Heart left ventricle (tissue), 16 donors: ENCODE data around the gene AGPAT1. TPM values are rescaled to one million over a fixed set of nuclear protein-coding genes. Genes with fewer than 3 reads are reported as not detected.

Experiments used
- ATAC-seq, 4 donors: fragments of 200-7000 bp; cut with Tn5 transposase; one replicate each; pipeline ENCODE4 v1.9.1; 2020 to 2022; ENCODE audit warnings: moderate library complexity in 4 of 4, mild to moderate bottlenecking in 3 of 4, moderate number of reproducible peaks in 1 of 4
- DNase-seq, 5 donors: peaks; one replicate each; pipeline ENCODE4 v3.0.0-alpha.2; 2020
- H3K27ac ChIP-seq, 12 donors: fragments of 200-600 bp; sonication (generic) in 4 of 12; one replicate each; pipeline versions ENCODE4 v1.5.0 to v1.8.0; 2016 to 2022; ENCODE audit warnings: mild to moderate bottlenecking in 2 of 12
- H3K27me3 ChIP-seq, 9 donors: fragments of 200-600 bp; sonication (generic) in 2 of 9; one replicate each; pipeline versions ENCODE4 v1.5.1 to v1.8.0; 2016 to 2022; ENCODE audit warnings: mild to moderate bottlenecking in 3 of 9
- H3K36me3 ChIP-seq, 9 donors: fragments of 200-600 bp; sonication (generic) in 2 of 9; one replicate each; pipeline versions ENCODE4 v1.5.0 to v1.8.0; 2018 to 2022; ENCODE audit warnings: mild to moderate bottlenecking in 2 of 9
- H3K4me1 ChIP-seq, 12 donors: fragments of 200-600 bp; sonication (generic) in 4 of 12; one replicate each; pipeline versions ENCODE4 v1.5.0 to v1.8.0; 2016 to 2022; ENCODE audit warnings: mild to moderate bottlenecking in 3 of 12
- H3K4me3 ChIP-seq, 12 donors: fragments of 200-600 bp; sonication (generic) in 4 of 12; one replicate each; pipeline versions ENCODE4 v1.5.0 to v1.8.0; 2017 to 2022; ENCODE audit warnings: mild to moderate bottlenecking in 9 of 12, moderate library complexity in 4 of 12
- H3K9me3 ChIP-seq, 12 donors: fragments of 200-600 bp; sonication (generic) in 4 of 12; one replicate each; pipeline versions ENCODE4 v1.5.0 to v1.8.0; 2016 to 2022; ENCODE audit warnings: mild to moderate bottlenecking in 1 of 12
- POLR2A ChIP-seq, 2 donors: fragments of 450-650 bp; IDR thresholded peaks; one replicate each; pipeline ENCODE4 v1.6.1; 2017; ENCODE audit warnings: antibody characterized with exemption in 2 of 2, mild to moderate bottlenecking in 2 of 2, moderate library complexity in 2 of 2
- WGBS, 4 donors: extraction: QIAGEN DNeasy Blood & Tissue Kit in 2 of 4; methylation state at CpG; one replicate each; pipeline versions ENCODE4 v1.1.5 to v1.1.7; 2013 to 2018; 5-methylcytosine and 5-hydroxymethylcytosine counted together
- intact Hi-C, 10 donors: fragments of 100-400 bp; cut with DNase I; formaldehyde crosslinking; loops; one replicate each; pipeline versions ENCODE4 v1.11.1 to v1.14.2; 2022
- polyA plus RNA-seq, 2 donors: library from polyadenylated mRNA; stranded (reverse); fragments of 200-250 nt; gene quantifications; one replicate each; pipeline ENCODE4 v1.2.3, GENCODE V29; 2013
- total RNA-seq, 9 donors: library from RNA; depleted of rRNA in 2 of 9; stranded (reverse); fragments of >200 nt in 2 of 9; fragmentation: NEBNext Ultra II Directional in 3 of 9; extraction: Animal tissue kit (Norgen Biotek cat#: 25700) in 3 of 9; gene quantifications; one replicate each; pipeline versions ENCODE4 v1.1.0 to v1.2.4, GENCODE V29; 2016 to 2023
- TF ChIP-seq, protein P1 (sequence below), 12 donors: fragments of 200-600 bp; sonication (generic) in 4 of 12; IDR thresholded peaks; one replicate each; pipeline versions ENCODE4 v1.5.0 to v1.8.0; 2018 to 2022; ENCODE audit warnings: antibody characterized with exemption in 12 of 12, mild to moderate bottlenecking in 5 of 12
- donor health status: ischemic (EF 13 %, LVEDD 7.1; RV severe dilation, severe dysfunction).
- donor health status: healthy with polysubstance abuse.
- donor health status: DM: no; HTN: yes; CAD: no.
- donor health status: DM: no; HTN: no; CAD: no.
- donor health status: ischemic (EF 25% LVEDD 6.9; RV normal size, moderate dysfunction).
- donor health status: ischemic (EF 25% LVEDD 5.7; RV mildly dilated, moderate dysfunction).
- donor health status: healthy.
- donor health status: DM: yes; HTN: yes; CAD: no.
- donor health status: ischemic (EF 35%, LVEDD 5.7; RV mildly dilated, moderate dysfunction).
- donor health status: nonischemic (EF 11% LVEDD 7.7; RV severe dilation, severe dysfunction).
- donor health status: DM: yes; HTN: yes; CAD: no.
- donor health status: PGD.
- donor health status: ischemic (EF 29% LVEDD 5.4; RV normal size, mild dysfunction).
- donor health status: nonischemic (EF 23%, LVEDD 6.1; RV moderate dilation, normal function).

AGPAT1 gene
- total and polyA plus RNA-seq, 11 donors = 43.5 to 79.1 (median 51.0) TPM

GRCh38 chr6:32181148-32181702 lies 5.3 kb upstream of the AGPAT1 start:
- no peak for ATAC-seq
- intact Hi-C loops = no loop called here
- H3K27me3 ChIP-seq = no peaks in the 10 kb centered on the region
- WGBS, 4 donors = 85 to 90% (median 88%) methylated on average over 15 of the region's 15 CpGs
- TF ChIP-seq, protein P1, sequence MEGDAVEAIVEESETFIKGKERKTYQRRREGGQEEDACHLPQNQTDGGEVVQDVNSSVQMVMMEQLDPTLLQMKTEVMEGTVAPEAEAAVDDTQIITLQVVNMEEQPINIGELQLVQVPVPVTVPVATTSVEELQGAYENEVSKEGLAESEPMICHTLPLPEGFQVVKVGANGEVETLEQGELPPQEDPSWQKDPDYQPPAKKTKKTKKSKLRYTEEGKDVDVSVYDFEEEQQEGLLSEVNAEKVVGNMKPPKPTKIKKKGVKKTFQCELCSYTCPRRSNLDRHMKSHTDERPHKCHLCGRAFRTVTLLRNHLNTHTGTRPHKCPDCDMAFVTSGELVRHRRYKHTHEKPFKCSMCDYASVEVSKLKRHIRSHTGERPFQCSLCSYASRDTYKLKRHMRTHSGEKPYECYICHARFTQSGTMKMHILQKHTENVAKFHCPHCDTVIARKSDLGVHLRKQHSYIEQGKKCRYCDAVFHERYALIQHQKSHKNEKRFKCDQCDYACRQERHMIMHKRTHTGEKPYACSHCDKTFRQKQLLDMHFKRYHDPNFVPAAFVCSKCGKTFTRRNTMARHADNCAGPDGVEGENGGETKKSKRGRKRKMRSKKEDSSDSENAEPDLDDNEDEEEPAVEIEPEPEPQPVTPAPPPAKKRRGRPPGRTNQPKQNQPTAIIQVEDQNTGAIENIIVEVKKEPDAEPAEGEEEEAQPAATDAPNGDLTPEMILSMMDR (IDR thresholded peaks at IDR 0.05) = no peak
- TF ChIP-seq POLR2A (IDR thresholded peaks at IDR 0.05) = no peak
- H3K9me3 ChIP-seq = no peaks in the 10 kb centered on the region
- H3K4me3 ChIP-seq = no peak overlapping the region
- peaks cover 0 to 47% (median 36%) of the 10 kb centered on the region in 9 donors for H3K36me3 ChIP-seq
- DNase-seq = no peak
- peaks cover 11 to 72% (median 58%) of the 10 kb centered on the region in 12 donors for H3K4me1 ChIP-seq
- peak overlapping the region in 6 of 12 donors; percentile 8 to 100 (median 62) for H3K27ac ChIP-seq

DNA sequence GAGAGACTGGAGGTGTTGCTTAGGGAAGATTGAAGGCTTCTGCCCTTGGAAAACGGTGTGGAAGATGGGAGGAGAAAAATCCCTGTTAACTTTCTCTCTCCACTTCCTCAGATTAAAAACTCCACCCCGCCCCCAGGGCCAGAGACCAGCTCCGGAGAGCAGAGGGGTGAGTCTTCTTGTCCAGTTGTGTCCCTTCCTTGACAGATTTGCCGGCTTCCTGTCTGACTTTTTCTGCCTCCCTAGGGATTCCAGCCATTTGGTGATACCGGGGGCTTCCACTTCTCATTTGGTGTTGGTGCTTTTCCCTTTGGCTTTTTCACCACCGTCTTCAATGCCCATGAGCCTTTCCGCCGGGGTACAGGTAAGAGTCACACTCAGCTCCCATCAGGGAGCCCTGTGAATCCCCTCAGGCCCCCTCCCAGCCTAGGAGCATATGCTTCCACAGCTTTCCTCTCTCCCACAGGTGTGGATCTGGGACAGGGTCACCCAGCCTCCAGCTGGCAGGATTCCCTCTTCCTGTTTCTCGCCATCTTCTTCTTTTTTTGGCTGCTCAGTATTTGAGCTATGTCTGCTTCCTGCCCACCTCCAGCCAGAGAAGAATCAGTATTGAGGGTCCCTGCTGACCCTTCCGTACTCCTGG lies 4.0 kb upstream of the AGPAT1 start:
- WGBS, 4 donors = 53 to 61% (median 60%) methylated on average over 10 of the region's 10 CpGs
- intact Hi-C loops = loop anchor here in 4 of 10 donors (5.0 to 10.0 kb wide), 3 partner anchors 48 to 515 kb away; partner anchors contain the start of genes C6orf47 (in 2 of the 4), CSNK2B (in 2 of the 4), GPANK1 (in 2 of the 4) and LY6G5B (in 2 of the 4)
- Histone ChIP-seq H3K36me3 (peaks cover 0 to 44% (median 33%) of the 10 kb centered on the region in 9 donors), H3K4me1 (peaks cover 15 to 74% (median 60%) of the 10 kb centered on the region in 12 donors), H3K4me3 (peak overlapping the region in 5 of 12 donors; percentile 80 to 96 (median 88)), H3K9me3 (no peaks in the 10 kb centered on the region), H3K27me3 (no peaks in the 10 kb centered on the region), H3K27ac (peak overlapping the region in 9 of 12 donors; percentile 87 to 100 (median 97))
- DNase-seq (no peak), ATAC-seq (no peak)
- TF ChIP-seq, protein P1 (IDR thresholded peaks at IDR 0.05) = no peak

DNA sequence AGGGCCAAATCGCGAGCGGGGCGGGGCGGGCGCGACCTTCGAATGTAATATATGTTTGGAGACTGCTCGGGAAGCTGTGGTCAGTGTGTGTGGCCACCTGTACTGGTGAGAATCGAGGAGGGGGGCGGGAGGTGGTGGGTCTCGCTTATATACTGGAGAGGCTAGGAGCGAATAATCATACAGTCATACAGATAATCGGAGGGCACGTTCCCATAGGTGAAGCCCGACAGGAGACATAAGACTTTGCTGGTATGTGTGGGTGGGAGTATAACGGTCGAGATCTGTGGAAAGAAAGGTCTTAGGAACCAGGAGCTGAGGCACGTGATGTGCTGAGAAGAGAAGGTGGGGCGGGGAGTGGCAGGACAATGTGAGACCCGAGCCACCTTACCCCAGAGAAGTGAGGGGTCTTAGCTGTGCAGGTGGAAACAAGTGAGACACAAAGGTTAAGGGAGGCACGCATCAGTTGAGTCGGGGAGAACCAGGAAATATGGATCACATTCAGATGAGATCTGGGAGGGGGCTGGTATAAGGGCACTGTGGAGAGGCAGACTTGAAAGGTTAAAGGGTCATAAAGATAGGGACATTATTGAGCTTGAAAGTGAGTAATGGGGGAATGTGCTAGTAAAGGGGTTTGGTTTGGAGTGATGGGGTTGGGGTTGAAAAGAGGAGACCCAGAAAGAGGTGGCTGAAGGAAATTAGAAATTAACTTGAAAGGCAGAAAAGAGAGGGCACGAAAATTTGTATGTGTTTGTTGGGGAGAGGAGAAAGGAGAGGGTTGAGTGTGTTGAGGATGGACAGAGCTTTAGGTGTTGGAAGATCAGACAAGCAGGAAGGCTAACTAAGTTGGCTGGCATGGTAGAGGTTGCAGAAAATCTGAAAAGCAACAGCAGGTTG lies 2.9 kb upstream of the AGPAT1 start:
- peaks cover 0 to 44% (median 32%) of the 10 kb centered on the region in 9 donors for H3K36me3 ChIP-seq
- no peak for TF ChIP-seq POLR2A (IDR thresholded peaks at IDR 0.05)
- TF ChIP-seq, protein P1 (IDR thresholded peaks at IDR 0.05) = no peak
- H3K27me3 ChIP-seq = no peaks in the 10 kb centered on the region
- peaks cover 11 to 75% (median 57%) of the 10 kb centered on the region in 12 donors for H3K4me1 ChIP-seq
- peak in 1 of 5 donors; percentile 28 for DNase-seq
- H3K9me3 ChIP-seq = no peaks in the 10 kb centered on the region
- peak overlapping the region; percentile 47 to 99 (median 87) for H3K4me3 ChIP-seq
- H3K27ac ChIP-seq = peak overlapping the region; percentile 87 to 100 (median 97)
- ATAC-seq = no peak
- intact Hi-C loops = loop anchor here in 5 of 10 donors (1.0 to 10.0 kb wide), 4 partner anchors 17 to 514 kb away; partner anchors contain the start of genes C6orf47 (in 2 of the 5), CSNK2B (in 2 of the 5), GPANK1 (in 2 of the 5) and LY6G5B (in 2 of the 5)
- WGBS, 4 donors = 2 to 4% (median 4%) methylated on average over 21 to 24 of the region's 24 CpGs
